MM.1S (cell line): ENCODE measurements around the gene TOLLIP.

Source experiments
- DNase-seq: peaks from one replicate; pipeline ENCODE4 v3.0.0-alpha.2; 2015
- H2AFZ ChIP-seq: fragments of 300-600 bp; sonication (generic); 2 replicates; pipeline ENCODE4 v1.6.0; 2016; ENCODE audit warnings: antibody characterized with exemption, low read length
- H3F3A ChIP-seq: fragments of 300-600 bp; sonication (generic); 2 replicates; pipeline ENCODE4 v1.6.1; 2016; ENCODE audit warnings: mild to moderate bottlenecking, antibody characterized with exemption, low read length, moderate library complexity, mixed read lengths; ENCODE audit not compliant: insufficient read depth
- H3K27ac ChIP-seq: fragments of 300-600 bp; sonication (generic); 2 replicates; pipeline ENCODE4 v1.5.1; 2016; ENCODE audit warnings: mild to moderate bottlenecking, low read length
- H3K27me3 ChIP-seq: fragments of 300-600 bp; sonication (generic); replicated peaks from 2 replicates; pipeline ENCODE4 v1.6.0; 2016; ENCODE audit warnings: low read length; ENCODE audit not compliant: insufficient read depth
- H3K36me3 ChIP-seq: fragments of 300-600 bp; sonication (generic); replicated peaks from 2 replicates; pipeline ENCODE4 v1.6.1; 2016; ENCODE audit warnings: mild to moderate bottlenecking, low read length, mixed read lengths; ENCODE audit not compliant: insufficient read depth
- H3K4me1 ChIP-seq: fragments of 300-600 bp; sonication (generic); 2 replicates; pipeline ENCODE4 v1.6.1; 2016; ENCODE audit warnings: low read length, mixed read lengths
- H3K4me2 ChIP-seq: fragments of 300-600 bp; sonication (generic); 2 replicates; pipeline ENCODE4 v1.6.0; 2016; ENCODE audit warnings: low read depth, low read length
- H3K4me3 ChIP-seq: fragments of 300-600 bp; sonication (generic); 2 replicates; pipeline ENCODE4 v1.5.1; 2016; ENCODE audit warnings: low read length, mixed read lengths
- H3K79me2 ChIP-seq: fragments of 300-600 bp; sonication (generic); 2 replicates; pipeline ENCODE4 v1.6.1; 2016; ENCODE audit warnings: mixed run types, low read length, mixed read lengths
- H3K9ac ChIP-seq: fragments of 300-600 bp; sonication (generic); 2 replicates; pipeline ENCODE4 v1.6.1; 2016; ENCODE audit warnings: low read length, mixed read lengths
- H3K9me2 ChIP-seq: fragments of 300-600 bp; sonication (generic); replicated peaks from 2 replicates; pipeline ENCODE4 v1.6.1; 2016; ENCODE audit warnings: mild to moderate bottlenecking, low read length, mixed read lengths; ENCODE audit not compliant: insufficient read depth
- H3K9me3 ChIP-seq: fragments of 300-600 bp; sonication (generic); replicated peaks from 2 replicates; pipeline ENCODE4 v1.6.1; 2016; ENCODE audit warnings: mild to moderate bottlenecking, low read length, mixed read lengths; ENCODE audit not compliant: insufficient read depth
- H4K20me1 ChIP-seq: fragments of 300-600 bp; sonication (generic); 2 replicates; pipeline ENCODE4 v1.6.1; 2016; ENCODE audit warnings: mild to moderate bottlenecking, low read length, moderate library complexity, mixed read lengths; ENCODE audit not compliant: insufficient read depth
- EZH2 ChIP-seq: fragments of 300-600 bp; sonication (generic); optimal IDR thresholded peaks from 2 replicates; pipeline ENCODE3; 2017; ENCODE audit warnings: low read depth, mild to moderate bottlenecking, antibody characterized with exemption, low read length, mixed read lengths
- EZH2phosphoT487 ChIP-seq: fragments of 300-600 bp; sonication (generic); IDR thresholded peaks from 2 replicates; pipeline ENCODE4 v1.6.1; 2018; ENCODE audit warnings: antibody characterized with exemption, low read length
- TF ChIP-seq, protein P1 (sequence below): fragments of 300-600 bp; sonication (generic); IDR thresholded peaks from 2 replicates; pipeline ENCODE4 v1.5.1; 2016; ENCODE audit warnings: antibody characterized with exemption, low read length, mixed read lengths

TOLLIP gene

DNA sequence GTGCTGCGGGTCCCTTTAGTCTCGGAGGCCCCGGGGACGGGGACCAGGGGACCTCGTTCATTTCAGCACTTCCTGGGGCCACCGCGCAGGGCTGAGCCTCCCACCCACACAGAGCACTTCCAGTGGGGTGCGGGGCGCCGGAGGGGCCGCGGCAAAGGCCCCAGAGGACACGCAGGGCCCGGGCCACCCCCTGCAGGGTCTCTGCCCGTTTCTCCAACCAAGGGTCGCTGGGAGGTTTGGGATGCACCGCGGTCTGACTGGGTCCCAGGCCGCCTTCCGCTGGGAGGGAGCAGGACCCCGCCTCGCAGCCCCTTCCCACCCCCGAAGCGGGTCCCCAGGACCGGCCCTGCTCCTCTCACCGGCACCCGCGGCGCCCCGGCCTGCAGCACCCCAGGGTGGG, 37.5 kb downstream of the TOLLIP start:
- no peak for DNase-seq
- Histone ChIP-seq H3K4me1 (no peaks in the 10 kb centered on the region), H3K27ac (no peak overlapping the region), H3K9ac (no peak overlapping the region), H3K4me3 (no peak overlapping the region), H3K9me3 (no peaks in the 10 kb centered on the region), H3F3A (no peaks in the 10 kb centered on the region), H4K20me1 (no peaks in the 10 kb centered on the region), H3K9me2 (no peaks in the 10 kb centered on the region), H2AFZ (no peak overlapping the region), H3K4me2 (no peak overlapping the region), H3K36me3 (no peaks in the 10 kb centered on the region), H3K27me3 (no peaks in the 10 kb centered on the region), H3K79me2 (no peaks in the 10 kb centered on the region)
- TF ChIP-seq, protein P1, sequence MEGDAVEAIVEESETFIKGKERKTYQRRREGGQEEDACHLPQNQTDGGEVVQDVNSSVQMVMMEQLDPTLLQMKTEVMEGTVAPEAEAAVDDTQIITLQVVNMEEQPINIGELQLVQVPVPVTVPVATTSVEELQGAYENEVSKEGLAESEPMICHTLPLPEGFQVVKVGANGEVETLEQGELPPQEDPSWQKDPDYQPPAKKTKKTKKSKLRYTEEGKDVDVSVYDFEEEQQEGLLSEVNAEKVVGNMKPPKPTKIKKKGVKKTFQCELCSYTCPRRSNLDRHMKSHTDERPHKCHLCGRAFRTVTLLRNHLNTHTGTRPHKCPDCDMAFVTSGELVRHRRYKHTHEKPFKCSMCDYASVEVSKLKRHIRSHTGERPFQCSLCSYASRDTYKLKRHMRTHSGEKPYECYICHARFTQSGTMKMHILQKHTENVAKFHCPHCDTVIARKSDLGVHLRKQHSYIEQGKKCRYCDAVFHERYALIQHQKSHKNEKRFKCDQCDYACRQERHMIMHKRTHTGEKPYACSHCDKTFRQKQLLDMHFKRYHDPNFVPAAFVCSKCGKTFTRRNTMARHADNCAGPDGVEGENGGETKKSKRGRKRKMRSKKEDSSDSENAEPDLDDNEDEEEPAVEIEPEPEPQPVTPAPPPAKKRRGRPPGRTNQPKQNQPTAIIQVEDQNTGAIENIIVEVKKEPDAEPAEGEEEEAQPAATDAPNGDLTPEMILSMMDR = no peak
- no peak for TF ChIP-seq EZH2

DNA sequence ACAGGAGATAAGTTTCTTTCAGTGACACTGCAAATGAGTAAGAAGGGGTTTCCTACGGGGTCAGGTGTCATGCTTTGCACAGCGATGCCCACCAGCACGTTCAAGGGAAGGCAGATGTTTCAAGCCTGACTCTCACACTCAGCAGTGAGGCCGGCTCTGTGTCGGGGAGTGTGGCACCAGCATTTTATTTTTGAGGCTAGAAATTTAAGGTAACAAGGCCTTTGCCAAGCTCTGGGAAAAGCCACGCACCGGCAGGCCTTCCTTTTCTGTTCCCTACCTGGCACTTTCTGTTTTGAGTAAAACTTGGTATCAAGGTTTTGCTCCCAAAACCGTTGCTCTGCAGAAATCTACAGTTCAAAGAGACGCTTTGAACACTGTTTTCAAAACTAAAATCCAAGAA, 38.0 kb downstream of the TOLLIP start:
- Histone ChIP-seq H3K9me2 (no peaks in the 10 kb centered on the region), H3K9ac (no peak overlapping the region), H3K79me2 (no peaks in the 10 kb centered on the region), H3F3A (no peaks in the 10 kb centered on the region), H2AFZ (no peak overlapping the region), H3K4me1 (no peaks in the 10 kb centered on the region), H3K27me3 (no peaks in the 10 kb centered on the region), H3K4me2 (no peak overlapping the region), H3K9me3 (no peaks in the 10 kb centered on the region), H3K36me3 (no peaks in the 10 kb centered on the region), H3K27ac (no peak overlapping the region), H3K4me3 (no peak overlapping the region), H4K20me1 (no peaks in the 10 kb centered on the region)
- no peak for DNase-seq
- TF ChIP-seq EZH2phosphoT487 (no peak), EZH2 (no peak)
- TF ChIP-seq, protein P1 = no peak

DNA sequence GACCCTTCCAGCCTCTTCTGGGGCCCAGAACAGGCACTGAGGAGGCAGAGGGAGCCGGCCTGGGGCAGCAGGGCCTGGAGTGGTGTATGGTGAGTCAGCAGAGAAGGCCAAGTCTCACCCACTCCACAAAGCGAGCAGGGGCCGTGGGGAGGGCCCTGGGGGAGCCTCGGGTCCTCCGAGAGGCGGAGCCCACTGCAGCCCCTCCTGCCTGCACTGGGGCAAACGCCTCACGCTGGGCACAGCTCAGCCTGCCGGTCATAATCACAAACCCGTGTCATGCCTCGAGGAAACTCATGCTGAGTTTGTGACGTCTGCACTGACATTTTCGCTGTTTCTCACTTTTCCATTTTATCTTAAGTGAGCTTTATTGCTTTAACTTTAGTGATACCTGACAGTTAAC, 38.4 kb downstream of the TOLLIP start:
- no peaks in the 10 kb centered on the region for H3K79me2 ChIP-seq
- no peaks in the 10 kb centered on the region for H3K36me3 ChIP-seq
- DNase-seq = no peak
- H3K9me2 ChIP-seq = no peaks in the 10 kb centered on the region
- no peak overlapping the region for H3K4me2 ChIP-seq
- no peaks in the 10 kb centered on the region for H3K9me3 ChIP-seq
- no peak overlapping the region for H3K4me3 ChIP-seq
- H3K27me3 ChIP-seq = no peaks in the 10 kb centered on the region
- no peaks in the 10 kb centered on the region for H3F3A ChIP-seq
- TF ChIP-seq, protein P1 = no peak
- H3K4me1 ChIP-seq = no peaks in the 10 kb centered on the region
- no peak overlapping the region for H3K9ac ChIP-seq
- no peaks in the 10 kb centered on the region for H4K20me1 ChIP-seq
- no peak overlapping the region for H3K27ac ChIP-seq
- H2AFZ ChIP-seq = no peak overlapping the region

DNA sequence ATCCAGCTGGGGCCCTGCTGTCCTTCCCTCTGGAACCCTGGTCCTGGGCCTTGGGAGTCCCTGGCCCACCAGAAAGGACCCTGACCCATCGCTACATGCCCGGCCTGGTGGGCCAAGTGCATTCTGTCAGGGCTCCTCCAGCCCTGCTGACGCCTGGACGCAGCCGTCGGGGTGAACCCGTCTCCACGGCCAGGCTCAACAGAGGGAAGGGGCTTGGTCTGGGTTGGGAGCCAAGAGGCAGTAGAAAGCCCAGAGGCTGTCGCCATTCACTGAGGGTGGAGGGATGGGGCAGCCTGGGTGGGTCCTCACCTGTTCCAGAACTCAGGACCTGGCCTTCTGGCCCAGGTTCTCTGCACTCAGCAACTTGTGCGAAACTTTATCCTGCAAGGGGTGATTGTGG, 39.0 kb downstream of the TOLLIP start:
- no peaks in the 10 kb centered on the region for H4K20me1 ChIP-seq
- no peaks in the 10 kb centered on the region for H3K27me3 ChIP-seq
- no peaks in the 10 kb centered on the region for H3K36me3 ChIP-seq
- no peak for DNase-seq
- no peak for TF ChIP-seq EZH2
- no peak for TF ChIP-seq EZH2phosphoT487
- TF ChIP-seq, protein P1 = no peak
- H3K9me2 ChIP-seq = no peaks in the 10 kb centered on the region
- no peak overlapping the region for H2AFZ ChIP-seq
- H3K9me3 ChIP-seq = no peaks in the 10 kb centered on the region
- no peak overlapping the region for H3K9ac ChIP-seq
- no peak overlapping the region for H3K4me2 ChIP-seq
- no peak overlapping the region for H3K4me3 ChIP-seq
- no peaks in the 10 kb centered on the region for H3K79me2 ChIP-seq
- no peaks in the 10 kb centered on the region for H3K4me1 ChIP-seq
- H3K27ac ChIP-seq = no peak overlapping the region
- H3F3A ChIP-seq = no peaks in the 10 kb centered on the region
